Activated CD4-positive, alpha-beta T cell treated with anti-CD3 and anti-CD28 coated beads, Interleukin-2, amount 50 U/mL, for 16 hours (primary cell): Measurements from ENCODE around the gene BDKRB2.

Experiments used
- DNase-seq: peaks from one replicate; pipeline ENCODE4 v3.0.0-alpha.2; 2020

The BDKRB2 gene

GRCh38 chr14:96201965-96202364 lies 2.7 kb upstream of the BDKRB2 start:
- DNase-seq = no peak

- DNase-seq = no peak
These were observed 2.1 kb upstream of the BDKRB2 start for GRCh38 chr14:96202441-96203094.

GRCh38 chr14:96203116-96203515 lies 1.5 kb upstream of the BDKRB2 start:
- DNase-seq = no peak

GRCh38 chr14:96203635-96204034 lies 1.0 kb upstream of the BDKRB2 start:
- DNase-seq = no peak

GRCh38 chr14:96205059-96205977 lies 679 bp downstream of the BDKRB2 start:
- no peak for DNase-seq

GRCh38 chr14:96205978-96206360 lies 1.3 kb downstream of the BDKRB2 start:
- no peak for DNase-seq

GRCh38 chr14:96206461-96206860 lies 1.8 kb downstream of the BDKRB2 start:
- DNase-seq = no peak

GRCh38 chr14:96207686-96208085 lies 3.0 kb downstream of the BDKRB2 start:
- no peak for DNase-seq

- DNase-seq = no peak
These were observed 4.1 kb downstream of the BDKRB2 start for GRCh38 chr14:96208739-96209138.

- DNase-seq = no peak
These were observed 7.5 kb downstream of the BDKRB2 start for GRCh38 chr14:96212140-96212539.

GRCh38 chr14:96212896-96213295 lies 8.3 kb downstream of the BDKRB2 start:
- no peak for DNase-seq

GRCh38 chr14:96213871-96214465 lies 9.3 kb downstream of the BDKRB2 start:
- DNase-seq = no peak

GRCh38 chr14:96214793-96215192 lies 10.2 kb downstream of the BDKRB2 start:
- no peak for DNase-seq

GRCh38 chr14:96215452-96216244 lies 11.0 kb downstream of the BDKRB2 start:
- no peak for DNase-seq

GRCh38 chr14:96216627-96217026 lies 12.0 kb downstream of the BDKRB2 start:
- no peak for DNase-seq

- DNase-seq = no peak
These were observed 12.8 kb downstream of the BDKRB2 start for GRCh38 chr14:96217376-96217913.

- DNase-seq = no peak
These were observed 16.5 kb downstream of the BDKRB2 start for GRCh38 chr14:96221109-96221650.

GRCh38 chr14:96221841-96222240 lies 17.2 kb downstream of the BDKRB2 start:
- no peak for DNase-seq

- no peak for DNase-seq
These were observed 19.9 kb downstream of the BDKRB2 start for GRCh38 chr14:96224480-96225096.

GRCh38 chr14:96225213-96225612 lies 20.6 kb downstream of the BDKRB2 start:
- DNase-seq = no peak

- DNase-seq = no peak
These were observed 21.1 kb downstream of the BDKRB2 start for GRCh38 chr14:96225745-96226151.

GRCh38 chr14:96227428-96227827 lies 22.8 kb downstream of the BDKRB2 start:
- DNase-seq = no peak
